PC-9 (cell line): ENCODE data around the gene SLC35G6. TPM values are rescaled to one million over a fixed set of nuclear protein-coding genes. Genes with fewer than 3 reads are reported as not detected.

Experiments
- BruUV-seq: library from RNA; stranded (reverse); fragments of 400-500 nt; replicated peaks from 2 replicates; lab custom pipeline; 2021; lab: Mats Ljungman, UMichigan
- CTCF ChIA-PET: fragments of 300-600 bp; sonication (Branson Sonifier 250); formaldehyde crosslinking; loops from one replicate; lab custom pipeline; 2022; ENCODE audit warnings: antibody characterized with exemption; lab: Charles Lee
- POLR2A ChIA-PET: fragments of 300-600 bp; sonication (Branson Sonifier 250); formaldehyde crosslinking; loops from one replicate; lab custom pipeline; 2022; ENCODE audit warnings: antibody characterized with exemption; ENCODE audit not compliant: unreplicated experiment; lab: Charles Lee
- DNase-seq, 2 experiments: peaks; one replicate each; pipeline versions ENCODE4 v3.0.0 to v3.0.0-alpha.2; 2015 to 2022; ENCODE audit warnings: mixed read lengths in 1 of 2
- H2AFZ ChIP-seq: fragments of 200-600 bp; sonication (generic); 2 replicates; pipeline ENCODE4 v1.8.1; 2017; ENCODE audit warnings: antibody characterized with exemption
- H3F3A ChIP-seq: fragments of 200-600 bp; sonication (generic); 2 replicates; pipeline ENCODE4 v1.8.1; 2017; ENCODE audit warnings: antibody characterized with exemption, mild to moderate bottlenecking, low read depth; ENCODE audit not compliant: insufficient read depth
- H3K27ac ChIP-seq: fragments of 200-600 bp; sonication (generic); 2 replicates; pipeline ENCODE4 v1.6.1; 2016; ENCODE audit warnings: mixed run types
- H3K27me3 ChIP-seq: fragments of 200-600 bp; sonication (generic); 2 replicates; pipeline ENCODE4 v1.6.1; 2016; ENCODE audit warnings: low read depth, mixed run types; ENCODE audit not compliant: insufficient read depth
- H3K36me3 ChIP-seq: fragments of 200-600 bp; sonication (generic); 2 replicates; pipeline ENCODE4 v1.6.1; 2016; ENCODE audit warnings: low read depth, mixed run types
- H3K4me1 ChIP-seq: fragments of 200-600 bp; sonication (generic); replicated peaks from 2 replicates; pipeline ENCODE4 v1.6.1; 2016; ENCODE audit warnings: mixed run types; ENCODE audit not compliant: insufficient read depth
- H3K4me2 ChIP-seq: fragments of 200-600 bp; sonication (generic); 2 replicates; pipeline ENCODE4 v1.6.1; 2017; ENCODE audit warnings: mixed run types
- H3K4me3 ChIP-seq: fragments of 200-600 bp; sonication (generic); 2 replicates; pipeline ENCODE4 v1.6.1; 2016; ENCODE audit warnings: mixed run types
- H3K79me2 ChIP-seq: fragments of 200-600 bp; sonication (generic); 2 replicates; pipeline ENCODE4 v1.6.1; 2017; ENCODE audit warnings: low read depth, mixed run types
- H3K9me2 ChIP-seq: fragments of 200-600 bp; sonication (generic); 2 replicates; pipeline ENCODE4 v1.8.1; 2017; ENCODE audit warnings: mild to moderate bottlenecking; ENCODE audit not compliant: insufficient read depth
- H3K9me3 ChIP-seq: fragments of 200-600 bp; sonication (generic); 2 replicates; pipeline ENCODE4 v1.8.1; 2016; ENCODE audit warnings: low read depth; ENCODE audit not compliant: insufficient read depth
- H4K20me1 ChIP-seq: fragments of 200-600 bp; sonication (generic); 2 replicates; pipeline ENCODE4 v1.8.1; 2017; ENCODE audit not compliant: insufficient read depth
- CTCF ChIP-seq: fragments of 200-600 bp; sonication (generic); conservative IDR thresholded peaks from 2 replicates; pipeline ENCODE4 v1.6.1; 2017; ENCODE audit warnings: mixed run types, antibody characterized with exemption, mild to moderate bottlenecking, moderate library complexity
- EZH2 ChIP-seq: fragments of 200-600 bp; sonication (generic); IDR thresholded peaks from 2 replicates; pipeline ENCODE4 v1.8.0; 2017; ENCODE audit warnings: antibody characterized with exemption, low read depth
- intact Hi-C: fragments of 100-400 bp; cut with micrococcal nuclease; formaldehyde crosslinking; loops from one replicate; pipeline ENCODE4 v1.10.0; 2022; ENCODE audit not compliant: unreplicated experiment
- total RNA-seq: library from RNA; stranded (reverse); gene quantifications from 2 replicates; pipeline ENCODE4 v1.2.3, GENCODE V29; 2021

The SLC35G6 gene
- total RNA-seq, 1 experiment from 2014 or later = not detected

GRCh38 chr17:7436556-7437368 is 44.5 kb upstream of the SLC35G6 start:
- Histone ChIP-seq H3K27ac (peak overlapping the region; percentile 68; the same call in 1 of the 2 replicates), H3F3A (peaks cover 13% of the 10 kb centered on the region; the same call in 1 of the 2 replicates), H3K36me3 (no peaks in the 10 kb centered on the region), H4K20me1 (no peaks in the 10 kb centered on the region), H3K4me3 (peak overlapping the region; percentile 57), H3K4me1 (0 out of 2 replicates have a peak, but pooled peaks cover 7% of the 10 kb centered on the region), H3K27me3 (no peaks in the 10 kb centered on the region), H3K9me3 (no peaks in the 10 kb centered on the region), H3K79me2 (peaks cover 8% of the 10 kb centered on the region; the same call in 1 of the 2 replicates), H3K9me2 (no peaks in the 10 kb centered on the region), H3K4me2 (peak overlapping the region; percentile 90), H2AFZ (peak overlapping the region; percentile 74)
- TF ChIP-seq CTCF = peak; percentile 54
- TF ChIP-seq EZH2 = no peak
- ChIA-PET POLR2A (interaction anchor here (0.6 to 1.1 kb wide), 4 partner anchors 9 to 250 kb away, joined by 3 to 16 read pairs (median 4); partner anchors contain the start of genes GABARAP, POLR2A and TP53), CTCF (interaction anchor here (0.6 to 2.9 kb wide), 8 partner anchors 9 to 251 kb away, joined by 3 to 19 read pairs (median 6); partner anchors contain the start of genes FXR2, TMEM256 and TP53)
- DNase-seq = peak; percentile 64 to 90
- no TSS peak for BruUV-seq
- intact Hi-C loops = loop anchor here (2.0 to 5.0 kb wide), 2 partner anchors 42 to 66 kb away; partner anchors contain the start of gene PLSCR3

- Histone ChIP-seq H3K27me3 (no peaks in the 10 kb centered on the region), H3K9me3 (no peaks in the 10 kb centered on the region), H3K79me2 (peaks cover 8% of the 10 kb centered on the region; the same call in 1 of the 2 replicates), H3K4me1 (0 out of 2 replicates have a peak, but pooled peaks cover 7% of the 10 kb centered on the region), H3K4me3 (peak overlapping the region; percentile 57; the same call in 1 of the 2 replicates), H3K36me3 (no peaks in the 10 kb centered on the region), H3K9me2 (no peaks in the 10 kb centered on the region), H3K4me2 (peak overlapping the region; percentile 90), H2AFZ (no peak overlapping the region), H3K27ac (no peak overlapping the region), H4K20me1 (no peaks in the 10 kb centered on the region), H3F3A (peaks cover 13% of the 10 kb centered on the region; the same call in 1 of the 2 replicates)
- no peak for DNase-seq
- intact Hi-C loops = loop anchor here (2.0 to 5.0 kb wide), 2 partner anchors 43 to 65 kb away; partner anchors contain the start of gene PLSCR3
- ChIA-PET POLR2A (interaction anchor here (0.6 to 0.7 kb wide), 2 partner anchors 8 to 146 kb away, joined by 4 to 7 read pairs; no protein-coding TSS in a partner anchor), CTCF (interaction anchor here (0.6 to 2.9 kb wide), 5 partner anchors 8 to 250 kb away, joined by 3 to 19 read pairs (median 5); partner anchors contain the start of genes TMEM256 and TP53)
- BruUV-seq = no TSS peak
- no peak for TF ChIP-seq EZH2
- no peak for TF ChIP-seq CTCF
Observed at GRCh38 chr17:7437369-7437863, 43.8 kb upstream of the SLC35G6 start.
